ENCODE results near the gene DPYSL3. TPM values are rescaled to one million over a fixed set of nuclear protein-coding genes. Genes with fewer than 3 reads are reported as not detected.

Gene DPYSL3
- total and polyA plus RNA-seq, 3 experiments from 2014 or later: 0.13 to 0.35 TPM; not detected in 1

DNA sequence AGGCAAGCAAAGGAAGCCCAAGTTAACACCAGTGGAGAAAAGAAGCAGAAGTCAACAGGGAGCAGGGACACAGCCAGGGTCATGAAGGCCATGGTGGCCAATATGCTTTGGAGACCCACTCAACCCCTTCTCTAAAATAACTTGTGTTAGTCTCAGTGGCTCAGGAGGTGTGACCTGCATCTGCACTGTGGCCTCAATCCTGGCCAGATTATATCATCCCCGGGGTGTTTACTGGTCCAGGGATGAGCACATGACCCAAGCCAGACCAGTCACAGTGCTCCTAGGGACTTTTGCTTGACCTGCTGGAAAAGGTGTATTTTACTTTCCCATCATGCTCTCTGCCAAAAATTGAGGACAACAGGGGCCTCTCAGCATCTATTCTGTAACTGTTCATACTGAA lies 105.2 kb downstream of the DPYSL3 start:
- Mint-ChIP-seq H3K27ac (no peak overlapping the region), H3K4me3 (no peak overlapping the region), H3K36me3 (no peaks in the 10 kb centered on the region), H3K9me3 (no peaks in the 10 kb centered on the region), H3K4me1 (no peaks in the 10 kb centered on the region), H3K27me3 (peaks cover 2 to 4% of the 10 kb centered on the region in 2 donors)
- Histone ChIP-seq H3K9me3 (ENCODE audit: low read length) (no peaks in the 10 kb centered on the region), H3K27ac (ENCODE audit: low read depth, low read length) (no peak overlapping the region), H3K4me1 (ENCODE audit: insufficient read depth, low read length) (no peaks in the 10 kb centered on the region), H3K36me3 (ENCODE audit: insufficient read depth, low read length) (no peaks in the 10 kb centered on the region), H3K4me3 (ENCODE audit: low read length) (no peak overlapping the region), H3K27me3 (ENCODE audit: insufficient read depth, low read length, poor library complexity, severe bottlenecking) (no peaks in the 10 kb centered on the region)
- POLR2A ChIA-PET: no interaction called here
- no peak for DNase-seq
- CTCF ChIA-PET: no interaction called here

DNA sequence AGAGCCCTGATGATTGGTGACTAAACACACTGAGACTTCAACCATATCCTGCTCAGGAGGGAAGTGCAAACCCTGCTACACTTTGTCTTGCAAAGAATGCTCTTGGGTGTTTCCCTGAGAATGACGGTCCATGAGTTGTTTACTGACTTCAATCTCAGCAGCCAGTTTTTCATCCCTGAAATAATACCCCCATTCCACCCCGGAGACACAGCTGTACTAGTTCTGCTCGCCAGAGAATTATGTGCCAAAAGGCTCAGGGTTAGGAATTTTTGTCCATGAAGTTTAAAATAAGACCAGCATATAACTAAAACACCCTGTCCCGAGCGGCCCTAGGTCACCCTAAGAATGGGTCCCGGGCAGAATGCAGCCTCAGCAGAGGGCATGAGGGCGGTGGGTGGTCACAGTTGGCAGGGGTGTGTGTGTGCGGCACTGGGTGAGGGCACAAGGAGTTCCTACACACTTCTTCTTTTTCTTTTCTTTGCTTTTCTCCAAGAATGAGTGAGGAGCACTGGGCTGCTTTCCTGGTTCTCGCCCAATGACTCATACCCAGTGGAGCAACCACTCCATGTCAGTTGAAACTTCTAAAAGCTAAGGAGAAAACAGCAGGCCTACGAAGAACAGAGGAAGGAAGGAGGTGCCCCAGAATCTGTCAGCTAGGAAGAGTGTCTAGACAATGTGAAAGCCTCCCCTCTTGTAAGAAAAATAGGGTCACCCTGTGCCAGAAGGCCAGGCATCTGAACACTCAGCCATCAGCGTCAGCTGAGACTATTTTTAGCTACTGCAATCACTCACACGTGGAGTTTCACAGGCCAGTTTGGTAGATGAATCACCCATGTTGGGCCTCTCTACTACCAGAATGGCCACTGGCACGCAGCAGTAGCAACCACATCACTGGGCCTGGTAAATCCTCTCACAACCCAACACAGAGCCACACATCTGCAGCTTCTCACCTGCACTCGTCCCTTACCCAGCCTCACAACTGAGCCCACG lies 105.9 kb downstream of the DPYSL3 start:
- H3K9me3 Mint-ChIP-seq: no peaks in the 10 kb centered on the region
- H3K4me3 ChIP-seq (ENCODE audit: low read length): no peak overlapping the region
- H3K27me3 Mint-ChIP-seq: peaks cover 2 to 4% of the 10 kb centered on the region in 2 donors
- H3K4me3 Mint-ChIP-seq: no peak overlapping the region
- H3K36me3 Mint-ChIP-seq: no peaks in the 10 kb centered on the region
- H3K27me3 ChIP-seq (ENCODE audit: insufficient read depth, low read length, poor library complexity, severe bottlenecking): no peaks in the 10 kb centered on the region
- H3K9me3 ChIP-seq (ENCODE audit: low read length): no peaks in the 10 kb centered on the region
- ChIA-PET CTCF (no interaction called here), POLR2A (no interaction called here)
- H3K27ac Mint-ChIP-seq: no peak overlapping the region
- no peaks in the 10 kb centered on the region for H3K4me1 Mint-ChIP-seq
- H3K36me3 ChIP-seq (ENCODE audit: insufficient read depth, low read length): no peaks in the 10 kb centered on the region
- H3K27ac ChIP-seq (ENCODE audit: low read depth, low read length): no peak overlapping the region
- DNase-seq: no peak
- H3K4me1 ChIP-seq (ENCODE audit: insufficient read depth, low read length): no peaks in the 10 kb centered on the region

DNA sequence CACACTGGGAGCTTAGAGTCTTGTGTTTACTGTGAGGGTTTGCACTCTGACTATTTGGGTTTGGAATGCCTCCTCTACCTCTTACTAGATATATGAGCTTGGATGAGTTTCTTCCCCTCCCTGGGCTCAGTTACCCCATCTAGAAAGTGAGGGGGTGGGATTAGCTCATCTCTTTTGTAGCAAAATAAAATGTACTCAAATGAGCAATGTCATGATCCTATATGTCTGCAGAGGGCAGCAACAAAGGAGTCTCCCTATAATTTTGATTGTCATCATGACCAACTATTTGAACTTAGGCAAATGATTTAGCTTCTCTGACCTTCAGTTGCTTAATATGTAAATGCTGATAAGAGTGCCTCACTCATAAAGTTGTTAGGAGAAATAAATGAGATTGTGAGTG lies 109.0 kb downstream of the DPYSL3 start:
- no peak overlapping the region for H3K4me3 Mint-ChIP-seq
- no peaks in the 10 kb centered on the region for H3K4me1 Mint-ChIP-seq
- no peak overlapping the region for H3K4me3 ChIP-seq (ENCODE audit: low read length)
- DNase-seq: no peak
- no peaks in the 10 kb centered on the region for H3K9me3 Mint-ChIP-seq
- no peaks in the 10 kb centered on the region for H3K4me1 ChIP-seq (ENCODE audit: insufficient read depth, low read length)
- no peaks in the 10 kb centered on the region for H3K27me3 ChIP-seq (ENCODE audit: insufficient read depth, low read length, poor library complexity, severe bottlenecking)
- H3K27ac ChIP-seq (ENCODE audit: low read depth, low read length): no peak overlapping the region
- no peaks in the 10 kb centered on the region for H3K36me3 ChIP-seq (ENCODE audit: insufficient read depth, low read length)
- H3K27me3 Mint-ChIP-seq: peaks cover 0 to 6% of the 10 kb centered on the region in 2 donors
- H3K27ac Mint-ChIP-seq: no peak overlapping the region
- no peaks in the 10 kb centered on the region for H3K36me3 Mint-ChIP-seq
- ChIA-PET POLR2A (no interaction called here), CTCF (no interaction called here)
- no peaks in the 10 kb centered on the region for H3K9me3 ChIP-seq (ENCODE audit: low read length)

DNA sequence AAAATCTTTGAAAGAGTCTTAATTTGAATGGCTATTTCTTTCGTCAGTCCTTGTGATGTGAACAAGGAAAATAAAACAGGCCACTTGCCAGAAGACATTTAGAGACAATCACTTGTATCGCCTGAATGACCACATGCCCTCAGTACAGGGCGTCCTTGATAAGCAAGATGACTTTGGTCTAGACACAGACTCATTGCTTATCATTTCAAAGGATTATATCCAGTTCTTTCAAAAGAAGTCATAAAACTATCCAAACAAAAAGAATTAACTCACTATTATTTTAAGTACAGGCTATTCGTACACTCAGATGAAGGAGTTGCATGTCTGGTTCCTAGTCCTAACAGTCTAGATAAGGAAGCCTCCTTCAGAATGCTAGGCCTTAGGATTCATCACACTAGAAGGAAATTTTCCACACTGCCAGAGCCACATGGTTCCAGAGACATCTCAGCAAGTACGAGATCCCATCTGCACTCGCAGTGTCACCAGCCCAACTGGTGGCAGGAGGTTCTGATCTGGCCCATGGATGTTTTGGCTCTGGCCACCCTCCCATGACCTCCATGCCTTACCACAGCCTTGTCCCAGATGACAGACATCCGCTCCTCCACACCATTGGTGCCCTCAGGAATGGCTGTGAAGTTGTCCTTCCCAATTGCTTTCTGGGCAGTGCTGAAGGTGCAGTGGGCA lies 109.6 kb downstream of the DPYSL3 start:
- CTCF ChIA-PET: no interaction called here
- H3K4me3 ChIP-seq (ENCODE audit: low read length): no peak overlapping the region
- POLR2A ChIA-PET: no interaction called here

DNA sequence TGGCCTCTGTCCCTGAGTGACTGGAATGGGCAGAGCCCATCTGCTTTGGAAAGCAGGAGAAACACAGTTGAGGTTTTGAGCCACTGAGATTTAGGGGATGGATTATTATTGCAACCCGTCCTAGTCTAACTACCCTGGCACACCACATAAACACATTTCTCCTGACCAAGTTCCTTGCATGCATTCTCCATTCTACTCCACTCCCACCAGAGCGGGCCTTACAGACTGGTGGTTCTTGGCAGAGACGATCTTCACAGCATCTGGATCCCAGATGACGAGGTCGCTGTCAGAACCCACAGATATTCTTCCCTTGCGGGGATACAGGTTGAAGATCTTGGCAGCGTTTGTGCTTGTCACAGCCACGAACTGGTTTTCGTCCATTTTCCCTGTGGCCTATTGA lies 111.0 kb downstream of the DPYSL3 start:
- ChIA-PET CTCF (no interaction called here), POLR2A (no interaction called here)
- no peaks in the 10 kb centered on the region for H3K36me3 Mint-ChIP-seq
- no peaks in the 10 kb centered on the region for H3K4me1 ChIP-seq (ENCODE audit: insufficient read depth, low read length)
- no peak overlapping the region for H3K27ac Mint-ChIP-seq
- no peaks in the 10 kb centered on the region for H3K9me3 ChIP-seq (ENCODE audit: low read length)
- H3K4me3 ChIP-seq (ENCODE audit: low read length): no peak overlapping the region
- peaks cover 0 to 4% of the 10 kb centered on the region in 2 donors for H3K27me3 Mint-ChIP-seq
- no peaks in the 10 kb centered on the region for H3K36me3 ChIP-seq (ENCODE audit: insufficient read depth, low read length)
- H3K4me1 Mint-ChIP-seq: no peaks in the 10 kb centered on the region
- H3K9me3 Mint-ChIP-seq: no peaks in the 10 kb centered on the region
- DNase-seq: no peak
- no peaks in the 10 kb centered on the region for H3K27me3 ChIP-seq (ENCODE audit: insufficient read depth, low read length, poor library complexity, severe bottlenecking)
- H3K27ac ChIP-seq (ENCODE audit: low read depth, low read length): no peak overlapping the region
- H3K4me3 Mint-ChIP-seq: no peak overlapping the region

More for the DNA sequence above, 109.6 kb downstream of the DPYSL3 start:
- Mint-ChIP-seq H3K4me1 (no peaks in the 10 kb centered on the region), H3K9me3 (no peaks in the 10 kb centered on the region), H3K4me3 (no peak overlapping the region), H3K27me3 (peaks cover 0 to 8% of the 10 kb centered on the region in 2 donors), H3K36me3 (no peaks in the 10 kb centered on the region), H3K27ac (no peak overlapping the region)
- Histone ChIP-seq H3K27ac (ENCODE audit: low read depth, low read length) (no peak overlapping the region), H3K27me3 (ENCODE audit: insufficient read depth, low read length, poor library complexity, severe bottlenecking) (no peaks in the 10 kb centered on the region), H3K9me3 (ENCODE audit: low read length) (no peaks in the 10 kb centered on the region), H3K36me3 (ENCODE audit: insufficient read depth, low read length) (no peaks in the 10 kb centered on the region), H3K4me1 (ENCODE audit: insufficient read depth, low read length) (no peaks in the 10 kb centered on the region)
- DNase-seq: no peak

DNA sequence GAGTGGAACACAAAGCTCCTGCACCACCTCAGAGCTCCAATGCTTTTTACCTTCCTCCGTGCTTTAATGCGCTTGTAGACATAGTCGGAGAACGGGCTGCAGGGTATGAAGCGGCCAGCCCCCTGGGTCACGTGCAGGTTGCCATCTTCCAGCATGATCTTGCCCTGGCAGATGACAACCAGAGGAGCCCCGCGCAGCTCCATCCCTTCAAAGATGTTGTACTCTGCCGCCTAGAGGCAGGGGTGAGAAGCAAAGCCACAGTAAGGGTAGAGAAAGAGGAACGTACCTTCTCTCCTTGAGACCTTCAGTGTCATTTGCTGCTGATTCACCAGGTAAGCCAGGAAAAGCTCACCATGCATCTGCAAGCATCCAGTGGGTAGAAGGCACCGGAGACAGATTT lies 112.3 kb downstream of the DPYSL3 start:
- Mint-ChIP-seq H3K4me3 (no peak overlapping the region), H3K27ac (no peak overlapping the region), H3K27me3 (peaks cover 3 to 4% of the 10 kb centered on the region in 2 donors), H3K36me3 (no peaks in the 10 kb centered on the region), H3K4me1 (no peaks in the 10 kb centered on the region), H3K9me3 (no peaks in the 10 kb centered on the region)
- no peaks in the 10 kb centered on the region for H3K27me3 ChIP-seq (ENCODE audit: insufficient read depth, low read length, poor library complexity, severe bottlenecking)
- H3K9me3 ChIP-seq (ENCODE audit: low read length): no peaks in the 10 kb centered on the region
- H3K36me3 ChIP-seq (ENCODE audit: insufficient read depth, low read length): no peaks in the 10 kb centered on the region
- no peak for DNase-seq
- ChIA-PET POLR2A (no interaction called here), CTCF (interaction anchor here (1.2 kb wide), 1 partner anchor 9 kb away, joined by 3 read pairs; no protein-coding TSS in a partner anchor)
- H3K27ac ChIP-seq (ENCODE audit: low read depth, low read length): no peak overlapping the region
- H3K4me1 ChIP-seq (ENCODE audit: insufficient read depth, low read length): no peaks in the 10 kb centered on the region
- H3K4me3 ChIP-seq (ENCODE audit: low read length): no peak overlapping the region

DNA sequence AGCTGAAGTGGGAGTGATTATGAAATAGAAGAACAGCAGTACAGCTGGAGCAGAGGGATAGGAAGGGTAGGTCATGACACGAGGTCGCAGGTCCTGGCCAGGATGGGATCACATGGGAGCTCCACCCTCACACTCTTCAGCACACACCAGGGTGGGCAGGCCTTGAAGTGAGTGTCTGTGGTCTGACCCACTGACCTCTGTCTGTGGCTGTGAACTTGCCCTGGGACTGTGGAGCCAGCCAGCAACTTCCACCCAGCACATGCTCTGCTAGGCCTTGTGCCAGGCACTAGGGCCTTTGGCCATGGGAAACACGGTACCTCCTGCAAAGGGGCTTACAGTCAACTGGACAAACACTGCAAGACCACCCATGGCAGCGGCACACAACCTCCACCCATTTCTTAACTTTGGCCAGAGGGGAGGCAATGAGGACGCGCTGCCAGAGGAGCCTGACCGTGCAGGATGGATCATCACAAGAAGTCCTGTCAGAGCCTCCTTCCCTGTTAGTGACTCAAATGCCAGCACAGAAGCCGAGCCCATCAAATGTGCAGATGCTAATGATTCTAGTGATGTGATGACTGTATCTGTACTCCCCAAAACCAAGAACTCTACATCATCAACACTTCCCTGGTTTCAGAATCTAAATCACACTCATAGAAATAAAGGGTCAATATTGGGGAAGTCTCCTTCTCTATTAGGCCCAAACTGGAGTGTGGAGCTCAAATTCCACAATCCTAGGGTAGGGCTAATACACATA lies 113.6 kb downstream of the DPYSL3 start:
- H3K9me3 Mint-ChIP-seq: no peaks in the 10 kb centered on the region
- no peaks in the 10 kb centered on the region for H3K36me3 ChIP-seq (ENCODE audit: insufficient read depth, low read length)
- no peak for DNase-seq
- no peak overlapping the region for H3K4me3 Mint-ChIP-seq
- H3K27ac ChIP-seq (ENCODE audit: low read depth, low read length): no peak overlapping the region
- ChIA-PET CTCF (no interaction called here), POLR2A (no interaction called here)
- H3K27me3 Mint-ChIP-seq: peaks cover 3 to 4% of the 10 kb centered on the region in 2 donors
- no peaks in the 10 kb centered on the region for H3K4me1 Mint-ChIP-seq
- H3K27me3 ChIP-seq (ENCODE audit: insufficient read depth, low read length, poor library complexity, severe bottlenecking): no peaks in the 10 kb centered on the region
- H3K9me3 ChIP-seq (ENCODE audit: low read length): no peaks in the 10 kb centered on the region
- no peak overlapping the region for H3K27ac Mint-ChIP-seq
- no peaks in the 10 kb centered on the region for H3K4me1 ChIP-seq (ENCODE audit: insufficient read depth, low read length)
- H3K4me3 ChIP-seq (ENCODE audit: low read length): no peak overlapping the region
- no peaks in the 10 kb centered on the region for H3K36me3 Mint-ChIP-seq

Measured in CD8-positive, alpha-beta memory T cell (primary cell).